Glutamatergic neuron (in vitro differentiated cells): ENCODE results near the gene SMPD2. TPM values are rescaled to one million over a fixed set of nuclear protein-coding genes. Genes with fewer than 3 reads are reported as not detected.

ENCODE experiments used
- DNase-seq: peaks from one replicate; pipeline ENCODE4 v3.0.0; 2022
- H3K27ac Mint-ChIP-seq: one replicate; pipeline ENCODE4 v1.8.0; 2020; ENCODE audit warnings: mild to moderate bottlenecking, mixed read lengths, inconsistent platforms; ENCODE audit not compliant: unreplicated experiment
- H3K27me3 Mint-ChIP-seq: one replicate; pipeline ENCODE4 v1.8.0; 2020; ENCODE audit warnings: mild to moderate bottlenecking, moderate library complexity, mixed read lengths, inconsistent platforms; ENCODE audit not compliant: unreplicated experiment
- H3K36me3 Mint-ChIP-seq: one replicate; pipeline ENCODE4 v1.8.0; 2020; ENCODE audit warnings: mild to moderate bottlenecking, mixed read lengths, inconsistent platforms; ENCODE audit not compliant: unreplicated experiment
- H3K4me1 Mint-ChIP-seq: one replicate; pipeline ENCODE4 v1.8.0; 2020; ENCODE audit warnings: mild to moderate bottlenecking, low read depth, mixed read lengths, inconsistent platforms; ENCODE audit not compliant: unreplicated experiment
- H3K4me3 Mint-ChIP-seq: one replicate; pipeline ENCODE4 v1.8.0; 2020; ENCODE audit warnings: mild to moderate bottlenecking, mixed read lengths, inconsistent platforms; ENCODE audit not compliant: unreplicated experiment
- H3K9me3 Mint-ChIP-seq: one replicate; pipeline ENCODE4 v1.8.0; 2020; ENCODE audit warnings: mild to moderate bottlenecking, moderate library complexity, mixed read lengths, inconsistent platforms; ENCODE audit not compliant: unreplicated experiment
- total RNA-seq: library from RNA; stranded (reverse); fragmentation: NEBNext Ultra II Directional; extraction: Animal tissue kit (Norgen Biotek cat#: 25700); gene quantifications from one replicate; pipeline ENCODE4 v1.2.1, GENCODE V29; 2021; ENCODE audit not compliant: unreplicated experiment
- TF ChIP-seq, protein P1 (sequence below): fragments of 200-600 bp; sonication (generic); IDR thresholded peaks from one replicate; pipeline ENCODE4 v1.5.0; 2021; ENCODE audit not compliant: partially characterized antibody, unreplicated experiment

The SMPD2 gene
- total RNA-seq, 1 donor from 2014 or later: 6.4 TPM

DNA sequence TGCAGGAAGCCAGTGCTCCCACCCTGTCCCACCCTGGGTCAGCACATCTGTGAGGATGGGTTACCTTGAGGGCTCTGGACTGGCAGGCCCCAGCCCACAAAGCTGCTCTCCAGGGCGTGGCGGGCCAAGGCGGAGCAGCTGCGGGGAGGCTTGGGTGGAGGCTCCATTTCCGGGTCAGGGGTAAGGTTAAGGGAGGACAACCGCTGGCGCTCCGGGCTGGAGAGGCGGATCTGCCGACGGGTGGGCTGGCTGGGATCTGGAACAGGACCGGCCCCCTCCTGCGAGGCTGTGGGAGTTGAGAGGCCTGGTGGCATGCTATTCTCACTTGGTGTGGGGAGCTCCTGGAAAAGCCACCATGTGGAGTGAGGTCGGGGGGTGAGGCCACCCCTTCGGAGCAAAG lies 5.5 kb downstream of the SMPD2 start:
- H3K27ac Mint-ChIP-seq: no peak overlapping the region
- H3K27me3 Mint-ChIP-seq: peaks cover 36% of the 10 kb centered on the region
- H3K36me3 Mint-ChIP-seq: peaks cover 5% of the 10 kb centered on the region
- TF ChIP-seq, protein P1, sequence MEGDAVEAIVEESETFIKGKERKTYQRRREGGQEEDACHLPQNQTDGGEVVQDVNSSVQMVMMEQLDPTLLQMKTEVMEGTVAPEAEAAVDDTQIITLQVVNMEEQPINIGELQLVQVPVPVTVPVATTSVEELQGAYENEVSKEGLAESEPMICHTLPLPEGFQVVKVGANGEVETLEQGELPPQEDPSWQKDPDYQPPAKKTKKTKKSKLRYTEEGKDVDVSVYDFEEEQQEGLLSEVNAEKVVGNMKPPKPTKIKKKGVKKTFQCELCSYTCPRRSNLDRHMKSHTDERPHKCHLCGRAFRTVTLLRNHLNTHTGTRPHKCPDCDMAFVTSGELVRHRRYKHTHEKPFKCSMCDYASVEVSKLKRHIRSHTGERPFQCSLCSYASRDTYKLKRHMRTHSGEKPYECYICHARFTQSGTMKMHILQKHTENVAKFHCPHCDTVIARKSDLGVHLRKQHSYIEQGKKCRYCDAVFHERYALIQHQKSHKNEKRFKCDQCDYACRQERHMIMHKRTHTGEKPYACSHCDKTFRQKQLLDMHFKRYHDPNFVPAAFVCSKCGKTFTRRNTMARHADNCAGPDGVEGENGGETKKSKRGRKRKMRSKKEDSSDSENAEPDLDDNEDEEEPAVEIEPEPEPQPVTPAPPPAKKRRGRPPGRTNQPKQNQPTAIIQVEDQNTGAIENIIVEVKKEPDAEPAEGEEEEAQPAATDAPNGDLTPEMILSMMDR: no peak
- peaks cover 8% of the 10 kb centered on the region for H3K4me1 Mint-ChIP-seq
- no peak overlapping the region for H3K4me3 Mint-ChIP-seq
- peaks cover 22% of the 10 kb centered on the region for H3K9me3 Mint-ChIP-seq
- DNase-seq: no peak

DNA sequence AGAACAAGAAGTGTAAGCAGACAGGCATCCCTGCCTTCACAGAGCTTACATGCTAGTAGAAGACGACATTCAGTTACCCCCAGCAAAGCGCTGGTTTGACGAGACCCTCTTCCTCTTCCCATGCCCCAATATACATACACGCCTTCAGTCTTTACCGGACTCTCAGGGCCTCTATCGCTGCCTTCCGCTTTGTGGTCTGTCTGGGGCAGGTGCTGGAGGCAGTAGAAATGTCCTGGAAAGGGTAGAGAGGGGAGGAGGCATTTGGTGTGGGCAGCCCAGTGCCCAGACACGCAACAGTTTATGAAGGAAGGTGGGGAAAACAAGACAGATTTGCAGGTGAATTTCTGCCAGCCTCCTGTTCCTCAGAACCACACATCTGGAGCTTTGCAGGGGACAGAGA lies 6.0 kb downstream of the SMPD2 start:
- Mint-ChIP-seq H3K27me3 (peaks cover 31% of the 10 kb centered on the region), H3K4me3 (no peak overlapping the region), H3K4me1 (peaks cover 8% of the 10 kb centered on the region), H3K27ac (peak overlapping the region; percentile 48), H3K9me3 (peaks cover 18% of the 10 kb centered on the region), H3K36me3 (peaks cover 5% of the 10 kb centered on the region)
- TF ChIP-seq, protein P1: no peak
- DNase-seq: no peak

DNA sequence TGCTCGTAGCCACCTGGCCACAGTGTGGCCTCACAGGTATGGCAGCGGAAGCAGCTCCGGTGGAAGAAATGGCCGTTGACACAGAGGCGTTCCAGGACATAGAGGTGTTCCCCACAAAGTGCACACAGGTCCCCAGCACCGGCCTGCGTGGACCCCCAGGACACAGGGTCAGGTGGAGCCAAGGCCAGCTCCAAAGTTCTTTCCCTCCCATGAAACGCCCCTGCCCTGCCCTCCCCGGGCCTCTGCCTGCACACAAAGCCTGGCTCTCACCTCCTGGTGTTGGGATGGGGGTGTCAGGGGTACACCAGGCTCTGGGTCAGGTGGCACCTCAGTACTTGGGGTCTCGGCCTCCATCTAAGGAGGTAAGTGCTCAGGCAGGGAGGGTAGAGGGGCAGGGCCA lies 6.6 kb downstream of the SMPD2 start:
- TF ChIP-seq, protein P1: no peak
- peaks cover 13% of the 10 kb centered on the region for H3K4me1 Mint-ChIP-seq
- no peak overlapping the region for H3K4me3 Mint-ChIP-seq
- no peak for DNase-seq
- peaks cover 16% of the 10 kb centered on the region for H3K9me3 Mint-ChIP-seq
- peaks cover 31% of the 10 kb centered on the region for H3K27me3 Mint-ChIP-seq
- H3K27ac Mint-ChIP-seq: no peak overlapping the region
- H3K36me3 Mint-ChIP-seq: peaks cover 5% of the 10 kb centered on the region

DNA sequence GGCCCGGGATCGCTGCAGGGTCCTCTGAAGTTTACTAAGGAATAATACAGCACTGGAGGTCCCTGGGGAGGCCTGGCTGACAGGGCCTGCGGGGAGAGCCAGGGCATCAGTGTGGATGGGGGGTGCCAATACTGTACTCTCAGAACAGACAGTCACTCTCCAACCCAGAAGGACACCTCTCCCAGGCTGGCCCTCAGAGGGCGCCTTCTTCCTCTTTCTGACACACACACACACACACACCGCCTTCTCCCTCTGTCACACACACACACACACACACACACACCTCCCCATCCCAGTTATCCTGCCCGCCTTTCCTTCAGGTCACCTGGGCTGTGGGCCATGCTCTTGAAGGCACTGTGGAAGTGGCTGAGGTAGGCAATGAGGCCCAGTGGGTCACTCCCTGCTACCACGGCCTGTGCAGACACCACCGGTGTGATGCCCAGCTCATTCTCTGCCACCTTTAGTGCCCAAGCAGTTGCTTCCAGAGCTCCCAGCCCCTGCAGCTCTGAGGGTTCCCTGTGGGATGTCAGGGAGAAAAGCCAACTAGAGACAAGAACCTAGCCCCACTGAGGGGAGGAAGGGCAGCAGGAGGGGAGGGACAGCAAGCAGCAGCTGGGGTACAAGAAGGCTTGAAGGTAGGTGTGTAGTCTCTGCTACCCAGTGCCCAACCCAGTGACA lies 7.5 kb downstream of the SMPD2 start:
- Mint-ChIP-seq H3K4me3 (no peak overlapping the region), H3K27ac (peak overlapping the region; percentile 81), H3K9me3 (peaks cover 15% of the 10 kb centered on the region), H3K36me3 (peaks cover 5% of the 10 kb centered on the region), H3K4me1 (peaks cover 19% of the 10 kb centered on the region), H3K27me3 (peaks cover 23% of the 10 kb centered on the region)
- TF ChIP-seq, protein P1: no peak
- DNase-seq: no peak

DNA sequence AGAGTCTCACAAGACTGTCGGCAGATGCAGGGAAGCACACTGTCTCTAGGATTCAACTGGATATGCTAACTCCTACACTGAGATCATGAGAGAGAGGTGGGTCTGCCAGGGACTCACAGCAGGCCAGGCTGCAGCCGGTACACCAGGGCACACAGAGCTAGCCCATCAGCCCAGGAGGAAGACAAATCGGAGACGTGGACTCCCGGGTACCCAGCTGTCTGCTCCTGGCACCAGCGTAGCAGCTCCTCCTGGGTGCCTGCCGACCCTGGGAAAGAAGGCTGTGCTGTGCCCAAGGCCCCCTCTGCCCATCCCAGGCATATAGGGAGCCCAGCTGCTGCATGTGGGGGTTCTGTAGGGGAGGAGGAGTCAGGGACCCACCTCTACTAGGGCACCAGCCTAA lies 8.1 kb downstream of the SMPD2 start:
- H3K27me3 Mint-ChIP-seq: peaks cover 20% of the 10 kb centered on the region
- TF ChIP-seq, protein P1: no peak
- peak overlapping the region; percentile 73 for H3K27ac Mint-ChIP-seq
- no peak for DNase-seq
- peaks cover 5% of the 10 kb centered on the region for H3K36me3 Mint-ChIP-seq
- H3K4me3 Mint-ChIP-seq: no peak overlapping the region
- peaks cover 23% of the 10 kb centered on the region for H3K4me1 Mint-ChIP-seq
- H3K9me3 Mint-ChIP-seq: peaks cover 18% of the 10 kb centered on the region
